GM12891 (cell line): ENCODE data around the gene SLFN12L.
A peak's percentile ranks its signal among the peaks of the same experiment; 100 is the strongest.

Experiments
- POLR2A ChIP-seq: IDR thresholded peaks from 2 replicates; pipeline ENCODE4 v1.6.1; 2011; ENCODE audit warnings: low read depth, low read length, control low read depth
- POLR2AphosphoS5 ChIP-seq: IDR thresholded peaks from 2 replicates; pipeline ENCODE4 v1.6.1; 2011; ENCODE audit warnings: low read depth, low read length, control low read depth
- POU2F2 ChIP-seq: IDR thresholded peaks from 2 replicates; pipeline ENCODE4 v1.6.1; 2011; ENCODE audit warnings: low read depth, mild to moderate bottlenecking, control low read depth, low read length, moderate library complexity
- SPI1 ChIP-seq: IDR thresholded peaks from 2 replicates; pipeline ENCODE4 v1.6.1; 2011; ENCODE audit warnings: low read depth, low read length, control low read depth
- TAF1 ChIP-seq: IDR thresholded peaks from 2 replicates; pipeline ENCODE4 v1.6.1; 2011; ENCODE audit warnings: low read depth, low read length, control low read depth

DNA sequence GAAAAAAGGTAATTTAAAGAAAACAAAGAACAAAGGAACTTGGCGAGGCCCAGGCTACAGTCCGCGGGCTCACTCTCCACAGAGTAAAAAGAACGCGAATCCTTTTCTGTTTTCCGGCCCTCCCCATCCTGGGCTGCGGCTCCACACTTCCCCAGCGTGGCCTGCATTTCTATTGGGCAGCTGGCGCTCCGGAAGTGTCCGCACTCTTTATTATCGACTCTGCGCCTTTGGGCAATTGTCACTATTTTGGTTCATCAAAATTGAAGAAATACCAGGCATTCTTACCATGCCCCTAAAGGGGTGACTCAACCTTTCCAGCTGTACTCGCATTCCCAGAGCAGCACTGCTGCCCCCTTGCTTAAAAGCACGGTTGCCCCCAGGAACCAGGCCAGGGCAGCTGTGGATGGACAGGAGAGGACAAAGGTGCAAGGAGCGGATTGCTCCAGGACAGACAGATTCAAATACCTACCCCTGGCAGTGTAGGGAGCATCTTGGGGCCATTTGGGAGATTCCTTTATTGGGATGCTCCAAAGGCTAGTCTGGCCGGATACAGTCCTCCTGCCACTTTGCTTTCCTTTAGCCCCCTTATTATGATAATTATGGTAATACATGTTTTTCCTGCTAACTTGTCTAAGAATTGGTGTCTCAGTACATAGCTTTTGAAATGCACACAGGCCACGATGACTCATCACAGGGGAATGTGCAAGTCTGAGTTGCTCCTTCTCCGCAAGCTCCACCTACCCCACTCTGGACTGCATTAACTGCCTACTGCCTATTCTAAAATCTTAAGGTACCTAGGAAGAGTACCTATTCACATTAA, 104.2 kb downstream of the SLFN12L start:
- no peak for TF ChIP-seq POLR2AphosphoS5
- TF ChIP-seq POLR2A: no peak
- TF ChIP-seq SPI1: peak; percentile 25; the same call in 1 of the 2 replicates
- TF ChIP-seq TAF1: no peak
- TF ChIP-seq POU2F2: no peak
